Medulla oblongata (tissue), 1 donor: ENCODE data around the gene TUBA4A.
"Not testable (repeated sequence)": the region's sequence is repeated elsewhere in the genome, so short reads cannot be mapped to it uniquely, and the experiment has no call there.

Experiments
- DNase-seq: peaks from one replicate; pipeline ENCODE4 v3.0.0-alpha.2; 2015; ENCODE audit errors: extremely low spot score

The TUBA4A gene

GRCh38 chr2:219213026-219213415 is 40.7 kb downstream of the TUBA4A start:
- DNase-seq: no peak

DNA sequence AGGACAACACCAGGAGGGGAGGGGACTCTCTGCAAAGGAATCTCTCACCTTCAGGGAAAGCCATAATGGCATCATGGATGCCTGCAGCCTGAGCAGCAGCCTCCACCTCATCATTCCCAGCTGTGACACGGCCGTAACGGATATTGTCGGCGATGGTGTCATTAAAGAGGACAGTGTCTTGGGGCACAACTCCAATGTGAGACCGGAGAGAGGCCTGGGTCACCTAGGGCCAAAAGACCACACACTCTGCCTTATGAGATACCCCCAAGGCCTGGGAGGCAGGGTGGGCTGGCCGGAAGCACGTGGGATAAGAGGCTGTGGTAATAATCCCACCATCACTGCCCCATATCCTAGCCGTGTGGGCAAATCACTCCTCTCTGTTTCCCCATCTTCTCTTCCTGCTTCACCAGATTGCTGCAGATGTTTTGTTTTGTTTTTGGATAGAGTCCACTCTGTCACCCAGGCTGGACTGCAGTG is 42.8 kb downstream of the TUBA4A start:
- no peak for DNase-seq

- DNase-seq: no peak
Measured at GRCh38 chr2:219210196-219210885, 43.4 kb downstream of the TUBA4A start.

- DNase-seq: no peak
Measured at GRCh38 chr2:219209236-219210195, 44.2 kb downstream of the TUBA4A start.

DNA sequence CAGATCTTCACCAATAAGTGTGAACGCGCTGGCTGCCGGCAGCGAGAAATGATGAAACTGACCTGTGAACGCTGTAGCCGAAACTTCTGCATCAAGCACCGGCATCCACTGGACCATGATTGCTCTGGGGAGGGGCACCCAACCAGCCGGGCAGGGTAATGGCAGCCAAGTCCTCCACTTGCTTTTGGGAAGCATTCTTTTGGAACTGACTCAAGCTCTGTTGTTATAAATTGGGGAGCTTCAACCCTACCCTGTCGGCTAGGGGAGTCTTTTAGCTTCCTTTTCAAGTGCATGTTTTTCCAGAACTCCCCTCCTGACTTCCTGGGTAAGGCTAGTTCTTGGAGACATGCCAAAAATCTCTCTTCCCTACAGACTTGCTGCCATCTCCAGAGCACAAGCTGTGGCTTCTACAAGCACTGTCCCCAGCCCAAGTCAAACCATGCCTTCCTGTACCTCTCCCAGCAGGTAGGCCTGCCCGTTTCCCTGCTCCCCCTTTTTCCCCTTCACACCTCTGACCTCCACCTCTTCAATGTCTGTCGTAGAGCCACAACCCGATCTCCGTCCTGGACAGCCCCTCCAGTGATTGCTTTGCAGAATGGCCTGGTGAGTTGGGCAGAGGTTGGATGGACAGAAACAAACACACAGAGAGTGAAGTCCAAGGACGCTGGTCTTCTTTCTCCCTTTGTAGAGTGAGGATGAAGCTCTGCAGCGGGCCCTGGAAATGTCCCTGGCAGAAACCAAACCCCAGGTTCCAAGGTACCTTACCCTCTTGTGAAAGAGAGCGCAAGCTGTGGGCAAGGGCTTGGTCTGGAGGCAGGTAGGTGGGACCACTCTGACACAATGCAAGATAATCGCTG is 45.6 kb downstream of the TUBA4A start:
- DNase-seq: peak; percentile 35

DNA sequence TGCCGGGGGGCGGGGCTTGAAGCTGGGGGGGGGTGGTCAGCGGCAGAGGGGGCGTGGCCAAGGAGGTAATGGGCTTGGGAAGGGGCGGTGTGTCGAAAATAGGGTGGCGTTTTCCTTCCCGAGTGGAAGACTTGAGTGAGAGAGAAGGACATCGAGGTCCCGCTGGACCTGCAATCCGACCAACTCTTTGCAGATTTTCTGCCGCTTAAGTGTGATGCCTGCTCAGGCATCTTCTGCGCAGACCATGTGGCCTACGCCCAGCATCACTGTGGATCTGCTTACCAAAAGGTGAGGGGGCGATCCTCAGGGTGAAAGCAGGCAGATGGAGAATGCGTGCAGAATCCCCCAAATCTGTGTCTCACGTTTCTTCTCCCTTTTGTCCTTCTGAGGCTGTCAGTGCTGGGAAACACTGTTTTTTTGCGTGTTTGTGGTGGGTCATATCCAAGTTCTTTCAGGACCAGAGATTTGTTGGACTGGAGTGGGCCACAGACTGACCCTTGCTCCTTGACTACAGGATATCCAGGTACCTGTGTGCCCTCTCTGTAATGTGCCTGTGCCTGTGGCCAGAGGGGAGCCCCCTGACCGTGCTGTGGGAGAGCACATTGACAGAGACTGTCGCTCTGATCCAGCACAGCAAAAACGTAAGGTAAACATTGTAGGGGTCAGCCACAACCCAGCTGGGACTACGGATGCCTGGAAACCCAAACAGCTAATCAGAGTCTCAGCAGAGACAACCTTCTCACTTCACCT is 46.4 kb downstream of the TUBA4A start:
- DNase-seq: peak; percentile 79

DNA sequence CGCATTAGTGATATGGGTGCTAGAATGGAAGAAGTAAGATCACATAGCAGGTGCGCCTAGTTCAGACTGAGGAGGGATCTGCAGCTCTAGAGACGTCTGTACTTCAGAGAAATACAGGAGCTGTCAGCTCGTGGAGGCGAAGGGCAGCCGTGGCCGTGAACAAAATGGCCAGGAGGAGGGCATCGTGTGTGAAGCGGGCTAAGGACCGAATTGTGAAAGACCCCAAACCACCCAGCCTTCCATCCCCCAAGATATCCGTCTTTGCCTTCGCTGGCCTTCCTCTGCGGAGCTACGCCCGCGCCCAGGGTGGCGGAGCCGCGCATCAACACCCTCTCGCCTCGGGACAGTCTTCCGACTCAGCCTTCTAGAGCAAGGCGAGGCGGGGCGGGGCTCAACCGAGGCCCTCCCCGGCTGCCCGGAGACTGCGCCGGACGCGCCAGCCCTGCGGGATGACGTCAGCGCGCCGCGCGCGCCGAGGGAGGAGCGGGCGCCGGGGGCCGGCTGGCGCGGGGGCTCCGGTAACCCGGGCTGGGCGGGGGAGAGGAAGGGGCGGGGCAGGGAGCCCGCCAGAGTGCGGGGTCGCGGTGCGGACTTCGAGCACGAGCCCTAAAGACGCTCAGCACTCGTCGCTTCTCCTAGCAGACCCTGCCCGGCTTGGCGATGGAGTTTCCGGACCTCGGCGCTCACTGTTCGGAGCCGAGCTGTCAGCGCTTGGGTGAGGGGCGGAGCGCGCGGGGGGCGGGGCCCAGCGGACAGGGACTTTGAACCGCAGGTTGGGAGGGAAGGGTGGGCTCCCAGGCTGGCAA is 47.2 kb downstream of the TUBA4A start, which contains the start of gene ZFAND2B:
Gene ZFAND2B (plus strand): TSS at position 455 of the 806 bp plus-strand sequence. CDS start 206 bp downstream, at position 661.
- peak; percentile 97 for DNase-seq

DNA sequence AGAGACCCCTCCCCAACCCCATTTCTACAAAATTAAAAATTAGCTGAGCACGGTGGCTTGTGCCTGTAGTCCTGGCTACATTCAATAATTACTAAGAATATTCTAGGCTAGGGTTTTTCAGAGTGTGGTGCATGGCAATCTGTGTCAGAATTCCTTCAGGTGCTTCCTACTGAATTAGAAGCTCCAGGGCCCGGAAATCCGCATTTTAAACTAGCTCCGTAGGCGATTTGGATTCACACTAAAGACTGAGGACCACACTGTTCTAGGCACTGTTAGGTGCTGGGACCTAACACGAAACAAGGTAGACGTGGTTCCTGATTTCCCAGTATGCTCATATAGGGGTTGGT is 47.8 kb downstream of the TUBA4A start:
- DNase-seq: no peak

DNA sequence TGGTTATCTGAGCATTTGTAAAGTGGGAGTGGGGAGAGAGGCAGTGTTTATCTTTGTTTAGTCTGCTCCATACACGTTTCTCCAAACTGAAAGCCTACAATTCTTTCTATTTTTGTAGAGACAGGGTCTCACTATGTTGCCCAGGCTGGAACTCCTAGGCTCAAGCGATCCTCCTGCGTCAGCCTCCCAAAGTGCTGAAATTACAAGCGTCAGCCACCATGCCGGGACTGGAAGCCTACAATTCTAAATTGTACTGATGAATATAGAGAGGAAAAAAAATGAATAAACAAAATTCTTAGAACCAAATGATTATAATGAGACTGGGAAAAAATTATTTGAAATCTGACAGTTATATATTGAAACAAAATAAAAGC is 48.6 kb downstream of the TUBA4A start:
- no peak for DNase-seq

DNA sequence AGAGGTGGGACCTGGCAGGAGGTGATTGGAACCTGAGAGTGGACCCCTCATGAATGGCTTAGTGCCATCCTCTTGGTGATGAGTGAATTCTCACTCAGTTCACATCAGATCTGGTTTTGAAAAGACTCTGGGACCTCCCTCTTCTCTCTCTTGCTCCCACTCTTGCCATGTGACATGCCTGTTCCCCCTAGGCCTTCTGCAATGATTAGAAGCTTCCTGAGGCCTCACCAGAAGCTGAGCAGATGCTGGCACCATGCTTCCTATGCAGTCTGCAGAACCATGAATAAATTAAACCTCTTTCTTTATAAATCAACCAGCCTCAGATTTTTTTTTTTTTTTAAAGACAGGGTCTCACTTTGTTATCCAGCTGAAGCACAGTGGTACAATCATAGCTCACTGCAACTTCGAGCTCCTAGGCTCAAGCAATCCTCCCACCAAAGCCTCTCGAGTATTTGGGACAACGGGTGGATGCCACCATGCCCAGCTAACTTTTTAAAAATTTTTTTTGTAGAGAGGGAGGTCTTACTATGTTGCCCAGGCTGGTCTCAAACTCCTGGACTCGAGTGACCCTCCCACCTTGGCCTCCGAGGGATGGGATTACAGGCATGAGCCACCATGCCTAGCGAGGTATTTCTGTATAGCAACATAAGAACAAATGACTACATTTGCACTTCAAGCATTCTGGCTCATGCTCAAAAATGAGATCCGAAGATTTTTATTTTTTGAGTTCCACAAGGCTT is 49.1 kb downstream of the TUBA4A start:
- DNase-seq: no peak

DNA sequence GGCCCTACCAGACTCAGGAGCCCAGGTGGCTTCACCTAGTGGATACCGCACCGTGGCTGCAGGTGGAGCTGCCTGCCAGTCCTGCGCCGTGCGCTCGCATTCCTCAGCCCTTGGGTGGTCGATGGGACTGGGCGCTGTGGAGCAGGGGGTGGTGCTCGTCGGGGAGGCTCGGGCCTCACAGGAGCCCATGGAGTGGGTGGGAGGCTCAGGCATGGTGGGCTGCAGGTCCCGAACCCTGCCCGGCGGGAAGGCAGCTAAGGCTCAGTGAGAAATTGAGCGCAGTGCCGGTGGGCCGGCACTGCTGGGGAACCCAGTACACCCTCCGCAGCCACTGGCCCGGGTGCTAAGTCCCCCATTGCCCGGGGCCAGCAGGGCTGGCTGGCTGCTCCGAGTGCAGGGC is 52.4 kb downstream of the TUBA4A start:
- DNase-seq: not testable (repeated sequence)

DNA sequence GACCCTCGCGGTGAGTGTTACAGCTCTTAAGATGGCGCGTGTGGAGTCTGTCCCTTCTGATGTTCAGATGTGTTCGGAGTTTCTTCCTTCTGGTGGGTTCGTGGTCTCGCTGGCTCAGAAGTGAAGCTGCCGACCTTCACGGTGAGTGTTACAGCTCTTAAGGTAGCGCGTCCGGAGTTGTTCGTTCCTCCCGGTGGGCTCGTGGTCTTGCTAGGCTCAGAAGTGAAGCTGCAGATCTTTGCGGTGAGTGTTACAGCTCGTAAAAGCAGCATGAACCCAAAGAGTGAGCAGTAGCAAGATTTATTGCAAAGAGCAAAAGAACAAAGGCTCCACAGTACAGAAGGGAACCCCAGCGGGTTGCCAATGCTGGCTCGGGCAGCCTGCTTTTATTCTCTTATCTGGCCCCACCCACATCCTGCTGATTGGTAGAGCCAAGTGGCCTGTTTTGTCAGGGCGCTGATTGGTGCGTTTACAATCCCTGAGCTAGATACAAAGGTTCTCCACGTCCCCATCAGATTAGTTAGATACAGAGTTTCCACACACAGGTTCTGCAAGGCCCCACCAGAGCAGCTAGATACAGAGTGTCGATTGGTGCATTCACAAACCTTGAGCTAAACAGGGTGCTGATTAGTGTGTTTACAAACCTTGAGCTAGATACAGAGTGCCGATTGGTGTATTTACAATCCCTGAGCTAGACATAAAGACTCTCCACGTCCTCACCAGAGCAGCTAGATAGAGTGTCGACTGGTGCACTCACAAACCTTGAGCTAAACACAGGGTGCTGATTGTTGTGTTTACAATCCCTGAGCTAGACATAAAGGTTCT is 53.0 kb downstream of the TUBA4A start:
- DNase-seq: peak; percentile 47
